NCI-H2196 treated with DMSO at 0.1 percent for 48 hours (cell line): Measurements from ENCODE around the gene CTCFL.

Source experiments
- DNase-seq: peaks from one replicate; lab custom pipeline; 2025; ENCODE audit not compliant: unreplicated experiment; lab: John Stamatoyannopoulos, UW

CTCFL gene

GRCh38 chr20:57560554-57561355 lies 35.8 kb upstream of the CTCFL start, which contains the start of gene PCK1:
Gene PCK1, plus strand, starts transcription at chr20:57561110. Its CDS starts 302 bp downstream, at chr20:57561412.
- DNase-seq: peak; percentile 4

- DNase-seq: no peak
Observed at GRCh38 chr20:57559658-57560553, 35.0 kb upstream of the CTCFL start.

DNA sequence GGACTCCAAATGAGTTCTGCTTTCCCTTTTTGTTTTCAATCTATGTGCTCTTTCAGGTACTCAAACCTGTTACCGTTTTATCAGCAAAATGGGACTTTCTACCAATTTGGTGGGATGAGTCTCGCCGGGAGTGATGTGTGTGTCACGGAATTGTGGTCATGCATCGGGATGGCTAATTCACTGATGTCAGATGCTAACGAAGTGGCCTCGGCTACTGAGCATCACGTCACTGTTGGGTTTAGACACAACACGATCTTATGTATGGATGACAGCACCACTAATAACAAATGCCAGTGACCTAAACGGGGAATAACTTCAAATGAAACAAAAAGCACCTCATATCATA lies 34.3 kb upstream of the CTCFL start:
- DNase-seq: no peak

GRCh38 chr20:57558614-57559288 lies 33.8 kb upstream of the CTCFL start:
- no peak for DNase-seq

DNA sequence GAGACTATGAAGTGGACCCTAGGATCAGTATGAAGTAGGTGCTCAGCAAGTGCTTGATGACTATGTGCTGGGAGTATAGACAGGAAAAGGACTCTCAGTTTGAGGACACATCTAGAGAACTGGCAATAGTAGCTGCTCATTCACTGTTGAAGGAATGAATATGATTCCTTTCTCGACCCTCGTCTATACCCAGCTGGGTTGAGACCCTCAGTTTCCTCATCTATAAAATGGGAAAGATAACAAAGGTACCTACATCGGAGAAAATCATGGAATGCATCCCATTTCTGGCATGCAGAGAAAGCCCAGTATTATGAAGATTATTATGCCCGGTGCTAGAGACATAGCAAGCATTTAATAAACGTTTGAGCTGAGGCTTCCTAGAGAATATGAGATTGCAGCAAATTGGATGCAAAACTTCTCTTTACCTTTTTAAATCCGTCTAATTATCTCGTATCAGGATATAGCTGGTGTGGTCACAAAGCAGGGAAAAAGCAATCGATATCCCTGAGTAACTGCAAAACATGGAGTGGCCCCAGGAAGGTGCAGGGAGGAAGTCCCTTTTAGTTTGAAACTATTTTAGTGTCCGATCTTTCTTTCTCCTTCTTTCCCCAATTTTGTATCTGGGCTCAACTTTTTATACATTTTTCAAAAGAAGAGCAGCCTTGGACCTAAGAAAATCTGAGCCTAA lies 33.1 kb upstream of the CTCFL start:
- no peak for DNase-seq

DNA sequence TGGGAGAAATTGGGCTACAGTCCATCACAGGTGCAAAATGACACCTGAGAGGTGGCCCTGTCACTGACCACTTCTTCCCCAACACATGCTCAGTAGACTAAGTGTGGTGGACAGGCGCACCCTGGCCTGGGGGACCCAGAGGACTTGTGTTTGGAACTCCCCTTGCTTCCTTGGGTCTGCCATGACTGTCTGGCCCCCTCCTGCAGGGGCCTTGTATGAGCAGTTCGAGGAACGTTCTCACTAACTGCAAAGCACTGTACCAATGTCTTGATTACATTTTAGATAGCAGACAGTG lies 32.0 kb upstream of the CTCFL start:
- no peak for DNase-seq

- no peak for DNase-seq
Observed at GRCh38 chr20:57555457-57556184, 30.7 kb upstream of the CTCFL start.

DNA sequence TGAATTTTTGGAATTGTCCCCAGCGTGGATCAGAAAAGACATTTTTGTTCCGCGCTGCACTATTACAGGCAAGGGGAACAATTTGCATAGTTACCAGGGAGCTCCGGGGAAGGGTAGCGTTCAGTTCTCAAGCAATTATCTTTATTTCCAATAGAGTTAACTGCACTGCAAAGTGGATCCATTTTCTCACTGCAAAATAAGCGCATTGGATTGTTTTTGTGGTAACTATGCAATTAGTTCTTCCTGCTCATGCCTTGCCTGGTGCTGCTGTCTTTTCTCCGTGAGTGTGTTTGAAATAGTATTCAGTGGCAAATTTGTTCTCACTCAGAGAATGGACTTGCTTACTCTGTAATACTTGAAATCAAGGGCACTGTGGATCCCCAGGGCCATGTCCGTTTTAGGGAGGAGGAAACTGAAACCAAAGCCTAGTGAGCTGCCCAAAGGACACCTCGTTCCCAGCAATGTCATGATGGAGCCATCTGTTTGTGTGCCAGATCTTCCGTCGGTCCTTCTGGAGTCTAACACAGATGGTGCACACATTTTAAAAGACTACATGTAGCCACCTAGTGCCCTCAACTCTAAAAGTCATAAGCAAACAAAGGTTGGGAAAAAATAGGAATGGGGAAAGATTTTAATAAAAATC lies 28.6 kb upstream of the CTCFL start:
- no peak for DNase-seq

GRCh38 chr20:57552471-57552870 lies 27.5 kb upstream of the CTCFL start:
- no peak for DNase-seq

- no peak for DNase-seq
Observed at GRCh38 chr20:57548177-57549058, 23.5 kb upstream of the CTCFL start.

DNA sequence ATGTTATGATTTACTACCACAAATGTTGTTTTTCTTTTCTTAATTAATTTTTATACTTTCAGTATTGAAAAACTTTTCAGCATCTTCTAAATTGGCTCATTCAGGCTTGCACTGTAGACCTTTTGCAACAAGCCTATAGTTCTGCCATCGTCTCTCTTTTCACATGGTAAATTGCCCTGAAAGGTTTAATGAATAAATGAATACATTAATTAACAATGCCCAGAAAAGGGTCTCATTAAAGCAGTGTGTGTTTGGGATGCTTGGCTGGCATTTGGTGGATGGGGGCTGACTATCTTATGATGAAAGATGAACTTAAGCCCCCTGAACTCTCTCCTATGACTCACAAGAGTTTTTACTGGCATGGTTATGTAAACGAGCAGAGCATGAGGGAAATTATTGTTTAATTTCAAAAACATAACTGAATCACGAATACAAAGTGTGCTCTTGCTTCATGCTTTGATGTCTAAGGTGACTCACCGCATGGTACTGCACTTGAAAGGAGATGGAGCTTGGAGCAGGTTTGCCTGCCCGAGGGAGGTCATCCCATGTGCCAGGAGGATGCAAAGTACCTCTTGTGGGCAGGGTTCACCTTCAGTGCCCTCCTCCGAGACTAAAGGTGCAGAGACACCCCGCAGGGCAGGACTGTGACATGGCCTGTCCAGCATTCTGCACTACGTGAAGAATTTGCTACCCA lies 22.2 kb upstream of the CTCFL start:
- DNase-seq: no peak

- no peak for DNase-seq
Observed at GRCh38 chr20:57545927-57546662, 21.2 kb upstream of the CTCFL start.

- no peak for DNase-seq
Observed at GRCh38 chr20:57544838-57545564, 20.1 kb upstream of the CTCFL start.

DNA sequence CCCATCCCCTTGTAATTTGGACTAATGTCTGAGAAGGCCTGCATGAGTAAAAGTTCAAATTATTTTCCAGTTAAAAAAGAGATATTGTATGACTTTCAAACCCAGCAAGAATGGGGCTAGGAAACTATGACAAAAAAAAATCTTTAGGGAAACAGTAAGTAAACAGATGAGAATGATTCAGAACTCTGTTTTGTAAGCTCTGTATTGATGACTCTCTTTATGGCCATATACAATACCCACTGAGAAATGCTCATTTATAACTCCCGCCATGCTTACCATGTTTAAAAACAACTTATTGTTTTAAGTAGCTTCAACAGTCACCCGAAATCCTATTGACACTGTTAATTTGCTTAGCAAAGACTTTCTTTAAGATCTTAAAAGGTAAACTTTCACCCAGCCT lies 18.8 kb upstream of the CTCFL start:
- DNase-seq: no peak

DNA sequence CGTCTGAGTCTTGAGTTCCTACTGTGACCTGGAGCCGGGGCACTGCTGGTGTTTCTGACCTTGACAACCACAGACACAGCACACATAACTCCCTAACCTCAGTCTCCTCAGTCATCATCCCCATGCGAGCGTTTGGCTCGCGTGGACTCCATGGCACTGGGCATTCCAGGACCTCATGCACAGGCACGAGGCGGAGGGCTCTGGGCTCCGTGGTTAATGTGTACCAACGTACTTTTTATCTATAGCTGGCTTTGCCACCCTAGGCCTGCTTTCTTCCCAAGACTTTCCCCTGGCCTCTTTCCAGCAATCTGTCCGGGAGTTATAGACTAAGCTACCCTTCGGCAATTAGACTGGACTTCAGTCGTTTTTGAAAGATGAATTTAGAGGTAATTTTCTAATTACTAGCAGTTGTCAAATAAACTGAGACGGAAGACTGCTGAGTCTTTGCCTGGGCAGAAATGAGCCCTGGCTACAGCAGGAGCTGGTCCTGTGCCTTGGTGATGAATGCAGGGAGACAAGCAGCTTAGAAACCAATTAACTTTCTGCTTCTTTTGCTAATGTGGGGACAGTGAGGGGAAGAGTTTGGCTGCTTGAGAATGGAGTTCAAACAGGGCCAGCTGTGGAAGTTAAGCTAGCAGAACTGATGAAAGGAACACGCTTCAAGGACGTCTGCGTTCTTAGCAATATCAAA lies 16.1 kb upstream of the CTCFL start:
- no peak for DNase-seq

DNA sequence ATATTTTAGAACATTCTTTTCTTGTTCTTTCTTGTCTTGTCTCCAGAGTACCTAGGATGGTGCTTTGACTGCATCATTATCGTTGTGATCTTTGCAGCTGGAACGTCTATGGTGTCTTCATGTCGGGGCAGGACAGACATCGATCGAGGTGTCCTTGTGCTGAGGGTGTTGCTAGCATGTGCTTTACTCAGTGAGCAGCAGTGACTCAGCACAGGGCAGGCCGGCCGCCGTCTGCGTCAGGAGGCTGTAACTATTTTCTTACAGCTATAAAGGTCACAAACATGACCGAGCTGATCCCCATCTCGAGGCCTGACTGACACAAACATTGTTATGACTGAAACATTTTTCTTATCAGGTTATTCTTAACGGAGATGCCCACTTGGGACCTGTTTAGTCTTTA lies 14.9 kb upstream of the CTCFL start:
- no peak for DNase-seq

DNA sequence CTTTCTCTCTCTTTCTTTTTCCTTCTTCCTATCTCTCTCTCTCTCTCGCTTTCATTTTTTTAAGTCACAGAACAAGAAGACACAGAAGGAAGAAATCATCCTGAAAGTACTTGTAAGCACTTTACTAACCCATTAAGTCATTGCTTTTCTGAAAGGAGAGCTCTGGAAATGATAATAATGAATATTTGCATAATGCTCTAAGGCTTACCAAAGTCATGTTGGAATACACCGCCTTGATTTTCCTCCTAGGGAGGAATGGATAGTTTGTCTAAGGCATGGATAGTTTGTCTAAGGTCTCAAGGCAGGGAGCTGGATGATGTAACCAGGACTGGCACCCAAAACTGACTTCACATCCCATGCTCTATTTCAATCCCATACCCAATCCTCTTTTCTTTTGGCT lies 12.9 kb upstream of the CTCFL start:
- DNase-seq: no peak
